Stimulated activated CD4-positive, alpha-beta T cell treated with anti-CD3 and anti-CD28 coated beads, Interleukin-1b, Interleukin-23, amount 100 ng/mL, for 24 hours (primary cell): ENCODE results near the gene CDKAL1.

Experiments
- DNase-seq, 4 experiments: peaks; one replicate each; pipeline ENCODE4 v3.0.0-alpha.2; 2020; ENCODE audit warnings: low read depth in 4 of 4, low spot score in 1 of 4

CDKAL1 gene

GRCh38 chr6:20672038-20672437 is 137.8 kb downstream of the CDKAL1 start:
- no peak for DNase-seq

- DNase-seq: no peak
Observed at GRCh38 chr6:20673458-20673857, 139.2 kb downstream of the CDKAL1 start.

DNA sequence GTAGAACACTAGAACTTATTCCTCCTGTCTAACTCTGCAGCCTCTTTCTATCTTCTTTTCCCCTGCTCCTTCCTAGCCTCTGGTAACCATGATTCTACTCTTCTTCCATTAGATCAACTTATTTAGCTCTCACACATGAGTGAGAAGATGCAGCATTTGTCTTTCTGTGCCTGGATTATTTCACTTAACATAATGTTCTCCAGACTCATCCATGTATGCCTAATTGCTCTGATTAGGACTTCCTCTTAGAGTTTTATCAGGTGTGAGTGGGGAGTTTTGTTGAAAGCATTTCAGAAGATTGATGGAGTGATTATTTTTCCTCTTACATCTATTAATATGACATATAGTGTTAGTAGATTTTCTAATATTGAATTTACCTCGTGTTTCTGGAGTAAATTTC is 140.4 kb downstream of the CDKAL1 start:
- DNase-seq: no peak

GRCh38 chr6:20678831-20679352 is 144.6 kb downstream of the CDKAL1 start:
- no peak for DNase-seq

DNA sequence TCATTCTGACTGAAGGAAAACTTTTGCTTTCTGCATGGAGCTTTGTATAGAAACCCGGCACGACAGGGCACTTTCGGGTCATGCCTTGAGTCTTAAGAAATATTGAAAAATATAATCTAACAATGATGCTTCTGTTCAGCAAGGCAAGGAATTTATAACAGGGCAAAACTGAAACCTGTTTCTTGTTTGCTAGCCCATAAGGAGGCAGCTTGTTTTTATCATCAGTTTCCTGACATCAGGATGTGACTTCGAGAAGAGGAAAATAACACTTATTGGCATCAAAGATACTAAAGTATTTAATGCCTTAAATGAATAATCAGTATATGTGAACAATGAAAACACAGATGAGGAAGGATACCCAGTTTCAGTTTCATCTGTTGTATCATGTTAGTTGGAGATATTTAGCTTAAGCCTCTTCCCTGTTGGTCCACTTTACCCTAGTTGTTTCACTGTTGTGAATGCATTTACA is 146.5 kb downstream of the CDKAL1 start:
- no peak for DNase-seq

DNA sequence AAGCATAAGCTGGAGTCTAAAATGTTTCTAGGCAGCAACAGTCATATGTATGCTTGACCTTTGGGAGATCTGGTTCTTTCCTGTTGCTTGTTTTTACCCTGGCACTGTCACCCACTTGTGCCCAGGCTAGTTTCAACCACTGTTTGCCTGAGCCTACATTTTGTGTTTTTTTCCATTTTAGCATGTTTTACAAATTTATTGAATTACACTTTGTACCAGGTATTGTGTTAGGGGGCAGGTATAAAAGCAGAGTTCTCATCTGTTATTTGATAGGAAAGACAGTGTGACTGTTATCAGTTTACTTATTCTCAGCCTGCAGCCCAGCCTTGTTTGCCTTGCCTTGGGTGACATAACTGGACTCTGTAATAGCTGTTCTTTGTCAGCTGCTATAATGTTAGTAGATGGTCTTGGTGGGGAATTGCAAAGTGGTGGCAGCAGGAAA is 147.0 kb downstream of the CDKAL1 start:
- no peak for DNase-seq

- DNase-seq: no peak
Observed at GRCh38 chr6:20684474-20684873, 150.2 kb downstream of the CDKAL1 start.

DNA sequence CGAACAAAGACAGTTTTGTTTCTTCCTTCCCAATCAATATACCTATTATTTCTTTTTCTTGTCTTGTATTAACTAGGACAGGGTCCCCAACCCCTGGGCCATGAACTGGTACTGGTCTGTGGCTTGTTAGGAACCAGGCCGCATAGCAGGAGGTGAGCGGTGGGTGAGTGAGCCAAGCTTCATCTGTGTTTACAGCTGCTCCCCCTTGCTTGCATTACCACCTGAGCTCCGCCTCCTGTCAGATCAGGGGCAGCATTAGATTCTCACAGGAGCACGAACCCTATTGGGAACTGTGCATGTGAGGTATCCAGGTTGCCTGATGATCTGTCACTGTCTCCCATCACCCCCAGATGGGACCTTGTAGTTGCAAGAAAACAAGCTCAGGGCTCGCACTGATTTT is 151.9 kb downstream of the CDKAL1 start:
- no peak for DNase-seq

DNA sequence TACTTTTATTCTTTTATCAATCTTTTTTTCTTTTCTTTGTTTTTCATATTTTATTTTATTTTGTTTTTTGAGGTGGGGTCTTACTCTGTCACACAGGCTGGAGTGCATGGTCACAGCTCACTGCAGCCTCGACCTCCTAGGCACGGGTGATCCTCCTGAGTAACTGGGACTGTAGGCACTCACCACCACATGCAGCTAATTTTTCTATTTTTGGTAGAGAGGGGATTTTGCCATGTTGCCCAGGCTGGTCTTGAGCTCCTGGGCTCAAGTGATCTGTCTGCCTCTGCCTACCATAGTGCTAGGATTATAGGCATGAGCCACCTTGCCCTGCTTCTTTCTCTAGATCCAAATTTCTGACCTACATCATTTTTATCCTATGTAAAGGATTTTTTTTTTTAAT is 153.2 kb downstream of the CDKAL1 start:
- no peak for DNase-seq

GRCh38 chr6:20688710-20689500 is 154.6 kb downstream of the CDKAL1 start:
- no peak for DNase-seq

- no peak for DNase-seq
Observed at GRCh38 chr6:20691185-20691584, 156.9 kb downstream of the CDKAL1 start.

GRCh38 chr6:20692023-20692422 is 157.8 kb downstream of the CDKAL1 start:
- no peak for DNase-seq

DNA sequence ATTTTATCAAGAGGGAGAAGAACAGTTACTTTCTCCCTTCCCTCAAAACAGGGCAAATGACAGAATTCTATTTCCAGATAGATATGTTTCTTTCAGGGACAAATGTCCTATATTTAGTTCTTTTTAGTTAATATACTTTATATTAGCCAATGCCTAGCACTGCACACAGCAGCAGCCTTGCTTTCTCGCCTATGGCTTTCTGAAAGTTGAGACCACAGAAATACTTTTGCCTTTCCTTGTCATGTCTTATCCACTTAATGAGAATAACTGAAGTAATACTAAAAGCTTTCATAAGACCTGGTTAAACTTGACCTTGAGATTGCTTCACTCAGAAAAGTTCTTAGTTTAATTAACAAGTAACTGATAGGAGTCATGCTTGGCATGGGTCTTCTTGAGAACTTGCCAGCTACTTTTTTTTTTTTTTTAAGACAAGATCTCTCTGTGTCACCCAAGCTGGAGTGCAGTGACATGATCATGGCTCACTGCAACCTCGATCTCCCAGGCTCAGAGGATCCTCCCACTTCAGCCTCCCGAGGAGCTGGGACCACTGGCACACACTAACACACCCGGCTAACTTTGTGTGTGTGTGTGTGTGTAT is 159.3 kb downstream of the CDKAL1 start:
- DNase-seq: no peak

DNA sequence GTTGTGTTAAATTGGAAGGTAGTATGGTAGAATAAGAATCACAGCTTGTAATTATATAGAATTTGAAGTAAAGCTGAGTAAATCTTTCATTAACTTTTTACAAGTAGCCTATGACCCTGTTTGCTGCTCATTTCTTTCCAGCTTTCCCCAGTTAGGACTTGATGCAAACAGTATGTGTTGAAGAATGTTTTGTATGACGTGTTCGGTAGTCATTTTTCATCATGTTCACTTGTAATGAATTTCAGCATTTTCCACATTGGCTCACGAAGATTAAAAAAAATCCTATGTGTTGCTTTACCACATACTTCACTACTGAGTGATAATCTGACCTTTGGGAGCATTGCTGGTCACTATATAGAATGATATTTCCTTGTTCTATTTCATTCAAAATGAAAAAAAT is 162.4 kb downstream of the CDKAL1 start:
- DNase-seq: no peak

DNA sequence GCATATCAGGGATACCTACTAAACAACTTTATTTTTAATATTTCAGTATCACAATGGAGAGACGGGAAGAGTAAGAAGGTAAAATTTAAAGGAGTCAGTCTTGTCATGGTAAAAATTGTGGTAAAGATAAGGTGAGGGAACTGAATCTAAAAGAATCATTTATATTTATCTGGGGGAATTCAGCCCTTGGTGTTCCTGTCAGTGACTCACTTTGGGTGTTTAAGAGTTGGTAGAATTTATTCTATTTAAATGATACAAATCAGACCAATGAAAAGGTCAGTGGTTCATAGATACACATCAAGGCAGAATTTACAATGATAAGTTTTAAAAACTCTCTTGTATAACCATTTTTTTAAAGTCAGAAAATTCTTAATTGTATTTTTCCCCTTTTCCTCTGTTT is 164.4 kb downstream of the CDKAL1 start:
- DNase-seq: no peak

- no peak for DNase-seq
Observed at GRCh38 chr6:20699402-20699801, 165.1 kb downstream of the CDKAL1 start.

DNA sequence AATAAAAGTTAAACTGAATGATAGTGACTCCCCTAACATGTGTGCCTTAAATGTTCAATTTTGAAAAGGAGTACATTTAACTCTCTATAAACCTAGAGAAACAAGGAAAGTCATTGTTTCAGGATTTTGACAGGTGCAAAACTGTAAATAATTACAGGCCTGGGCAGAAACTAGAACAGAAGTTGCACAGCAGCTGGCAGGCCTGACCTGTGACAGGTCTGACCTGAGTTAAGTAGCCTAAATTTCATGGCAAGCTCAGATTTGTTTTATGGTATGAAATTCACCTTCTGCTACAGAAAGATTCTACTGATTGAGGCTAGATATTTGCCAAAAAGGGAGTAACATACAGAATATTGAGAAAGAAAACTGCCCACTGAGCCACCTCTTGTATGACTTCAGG is 166.1 kb downstream of the CDKAL1 start:
- DNase-seq: no peak

DNA sequence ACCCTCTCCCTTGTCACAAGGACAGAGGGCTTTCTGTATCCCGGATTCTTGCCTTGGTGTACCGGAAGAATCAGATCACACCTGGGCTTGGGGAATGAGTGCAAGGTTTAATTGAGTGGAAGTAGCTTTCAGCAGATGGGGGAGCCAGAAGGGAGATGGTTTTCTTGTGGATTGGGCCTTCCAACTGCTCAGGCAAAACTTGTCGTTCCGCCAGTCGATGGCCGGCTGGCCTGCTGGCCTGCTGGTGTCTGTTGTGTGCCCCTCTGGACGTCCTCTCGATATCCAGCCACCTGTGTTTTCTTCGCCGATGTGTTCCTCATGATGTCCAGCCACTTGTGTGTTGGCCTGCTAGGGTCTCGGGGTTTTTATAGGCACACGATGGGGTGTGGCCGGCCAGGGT is 168.1 kb downstream of the CDKAL1 start:
- DNase-seq: no peak

- no peak for DNase-seq
Observed at GRCh38 chr6:20703049-20703448, 168.8 kb downstream of the CDKAL1 start.

DNA sequence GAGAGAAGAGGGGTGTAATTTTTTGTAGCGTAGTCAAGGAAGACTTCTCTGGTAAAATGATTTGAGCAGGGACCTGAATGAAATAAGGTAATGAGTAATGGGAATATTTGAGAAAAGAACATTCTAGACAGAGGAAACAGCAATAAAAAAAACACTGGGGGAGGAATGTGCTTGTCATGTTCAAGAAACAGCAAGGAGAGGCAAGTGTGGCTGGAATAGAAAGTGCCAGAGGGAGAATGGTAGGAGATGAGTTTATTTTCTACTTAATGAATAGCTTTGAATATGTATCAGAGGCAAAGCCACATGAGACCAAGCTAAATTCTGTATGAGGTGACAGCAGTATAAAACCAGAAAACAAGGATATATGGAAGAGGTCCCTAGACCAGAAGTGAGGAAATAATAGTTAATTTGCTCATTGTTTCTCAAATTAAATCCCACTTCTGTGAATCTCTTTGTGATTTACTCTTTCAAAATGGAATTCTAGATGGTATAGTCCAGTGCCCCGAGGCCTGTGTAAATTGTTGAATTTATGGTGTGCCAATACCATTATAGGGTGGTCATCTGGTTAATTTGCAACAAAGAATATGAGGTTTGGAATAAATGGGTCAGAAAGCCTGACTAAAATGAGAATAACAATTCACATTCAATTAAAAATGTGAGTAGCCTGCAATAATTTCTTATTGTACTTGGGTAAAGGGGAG is 170.2 kb downstream of the CDKAL1 start:
- DNase-seq: no peak

DNA sequence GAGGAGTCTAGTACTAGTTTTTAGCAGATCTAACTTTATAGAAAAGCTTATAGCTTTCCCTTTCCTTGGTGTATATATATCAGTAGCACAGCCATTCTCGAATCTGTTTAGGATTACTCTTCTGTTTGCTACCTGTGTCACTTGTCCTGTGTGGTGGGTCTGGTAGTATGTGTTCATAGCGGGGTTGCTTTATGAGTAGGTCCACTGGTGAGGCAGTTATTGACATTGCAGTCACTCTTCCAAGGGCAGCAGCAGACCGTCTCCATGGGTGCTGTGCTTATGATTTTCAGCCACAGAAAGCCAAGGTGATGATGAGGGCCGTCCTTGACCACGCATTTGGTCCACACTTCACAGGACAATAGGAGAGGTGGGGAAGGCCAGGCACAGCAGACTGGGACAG is 171.5 kb downstream of the CDKAL1 start:
- no peak for DNase-seq
